ENCODE measurements around the gene LEMD1.

DNA sequence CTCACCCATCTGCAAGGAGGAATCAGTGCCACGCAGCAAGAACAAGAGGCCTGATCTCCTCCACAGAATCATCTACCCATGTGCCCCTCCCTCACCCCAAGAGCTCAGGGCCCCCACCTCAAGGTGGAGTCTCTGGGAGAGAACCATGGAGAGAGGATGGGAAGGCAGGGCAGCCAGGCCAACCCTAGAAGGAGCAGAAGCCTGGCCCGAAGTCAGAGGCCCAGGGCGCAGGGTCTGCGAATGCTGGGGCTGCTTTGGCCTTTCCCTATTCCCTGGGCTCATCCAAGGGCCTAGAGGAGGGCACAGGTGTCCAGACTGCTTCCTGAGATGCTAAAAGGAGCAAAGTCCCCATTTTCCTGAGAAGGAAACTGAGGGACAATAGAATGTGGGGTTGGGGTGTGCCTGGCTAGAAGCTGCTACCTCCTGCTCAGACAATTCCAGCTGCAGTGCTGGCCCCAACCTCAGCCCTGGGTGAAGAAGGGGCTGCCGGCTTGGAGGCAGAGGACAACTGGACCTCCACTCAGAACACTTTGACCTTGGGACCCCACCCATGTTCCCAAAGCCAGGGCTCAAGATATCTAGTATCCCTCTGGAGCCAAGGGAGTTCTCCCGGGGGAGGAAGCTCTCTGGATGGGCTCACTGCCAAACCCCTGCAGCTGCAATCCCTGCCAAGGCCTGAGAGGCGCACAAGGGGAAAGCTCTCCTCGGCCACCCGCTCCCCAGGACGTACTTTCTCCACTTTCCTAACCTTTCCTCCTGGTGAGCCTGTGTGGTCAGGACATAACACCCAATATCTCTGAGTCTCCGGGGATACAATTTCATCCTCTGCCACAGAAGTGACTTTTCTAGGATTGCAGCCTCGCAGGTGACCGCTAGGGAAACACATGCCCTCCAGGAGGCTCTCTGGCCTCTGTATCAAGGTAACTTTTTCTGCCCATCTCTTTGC lies 16.6 kb upstream of the LEMD1 start:
- TF ChIP-seq, protein P1, sequence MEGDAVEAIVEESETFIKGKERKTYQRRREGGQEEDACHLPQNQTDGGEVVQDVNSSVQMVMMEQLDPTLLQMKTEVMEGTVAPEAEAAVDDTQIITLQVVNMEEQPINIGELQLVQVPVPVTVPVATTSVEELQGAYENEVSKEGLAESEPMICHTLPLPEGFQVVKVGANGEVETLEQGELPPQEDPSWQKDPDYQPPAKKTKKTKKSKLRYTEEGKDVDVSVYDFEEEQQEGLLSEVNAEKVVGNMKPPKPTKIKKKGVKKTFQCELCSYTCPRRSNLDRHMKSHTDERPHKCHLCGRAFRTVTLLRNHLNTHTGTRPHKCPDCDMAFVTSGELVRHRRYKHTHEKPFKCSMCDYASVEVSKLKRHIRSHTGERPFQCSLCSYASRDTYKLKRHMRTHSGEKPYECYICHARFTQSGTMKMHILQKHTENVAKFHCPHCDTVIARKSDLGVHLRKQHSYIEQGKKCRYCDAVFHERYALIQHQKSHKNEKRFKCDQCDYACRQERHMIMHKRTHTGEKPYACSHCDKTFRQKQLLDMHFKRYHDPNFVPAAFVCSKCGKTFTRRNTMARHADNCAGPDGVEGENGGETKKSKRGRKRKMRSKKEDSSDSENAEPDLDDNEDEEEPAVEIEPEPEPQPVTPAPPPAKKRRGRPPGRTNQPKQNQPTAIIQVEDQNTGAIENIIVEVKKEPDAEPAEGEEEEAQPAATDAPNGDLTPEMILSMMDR (IDR thresholded peaks at IDR 0.05) = peak; percentile 46 to 87 (median 64)
- TF ChIP-seq POLR2A (IDR thresholded peaks at IDR 0.05) = peak in 1 of 3 donors; percentile 16
